Ramos (cell line): ENCODE results near the gene PLEKHS1.
"Not testable (repeated sequence)": the region's sequence is repeated elsewhere in the genome, so short reads cannot be mapped to it uniquely, and the experiment has no call there.

Source experiments
- in situ Hi-C: fragments of 300-500 bp; cut with MboI; formaldehyde crosslinking; loops from one replicate; pipeline ENCODE4 v1.14.3; 2022; ENCODE audit warnings: low sequenced_read_pairs; ENCODE audit not compliant: unreplicated experiment

PLEKHS1 gene

GRCh38 chr10:113739031-113739430 lies 12.5 kb upstream of the PLEKHS1 start:
- in situ Hi-C loops, result no loop called here

DNA sequence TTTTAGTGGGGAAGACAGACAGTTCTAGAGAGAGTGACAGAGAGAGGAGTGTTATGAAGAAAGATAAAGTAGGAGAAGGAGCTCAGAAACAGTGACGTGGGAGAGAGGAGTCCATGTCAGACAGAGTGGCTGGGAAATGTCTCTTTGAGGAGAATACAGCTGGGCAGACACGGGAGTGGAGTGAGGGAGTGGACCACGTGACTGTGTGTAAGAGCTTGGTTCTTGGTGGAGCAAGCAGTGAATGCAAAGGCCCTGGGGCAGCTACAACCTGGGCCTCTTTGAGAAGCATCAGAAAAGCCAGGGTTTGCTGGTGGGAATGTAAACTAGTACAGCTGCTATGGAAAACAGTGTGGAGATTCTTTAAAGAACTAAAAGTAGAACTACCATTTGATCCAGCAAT lies 11.9 kb upstream of the PLEKHS1 start:
- in situ Hi-C loops, result no loop called here

DNA sequence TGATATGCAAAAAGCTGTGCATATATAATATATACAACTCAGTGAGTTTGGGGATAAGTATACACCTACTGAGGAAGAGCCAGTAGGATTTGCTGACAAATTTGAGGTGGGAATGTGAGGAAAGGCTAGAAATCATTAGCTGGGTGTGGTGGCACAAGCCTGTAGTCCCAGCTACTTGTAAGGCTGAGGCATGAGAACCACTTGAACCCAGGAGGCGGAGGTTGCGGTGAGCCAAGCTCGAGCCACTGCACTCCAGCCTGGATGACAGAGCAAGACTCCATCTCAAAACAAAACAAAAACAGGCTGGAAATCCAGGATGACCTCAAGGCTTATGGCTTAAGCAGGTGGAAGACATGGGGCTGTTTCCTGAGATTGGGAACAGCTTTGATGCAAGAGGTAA lies 10.6 kb upstream of the PLEKHS1 start:
- in situ Hi-C loops, result no loop called here

DNA sequence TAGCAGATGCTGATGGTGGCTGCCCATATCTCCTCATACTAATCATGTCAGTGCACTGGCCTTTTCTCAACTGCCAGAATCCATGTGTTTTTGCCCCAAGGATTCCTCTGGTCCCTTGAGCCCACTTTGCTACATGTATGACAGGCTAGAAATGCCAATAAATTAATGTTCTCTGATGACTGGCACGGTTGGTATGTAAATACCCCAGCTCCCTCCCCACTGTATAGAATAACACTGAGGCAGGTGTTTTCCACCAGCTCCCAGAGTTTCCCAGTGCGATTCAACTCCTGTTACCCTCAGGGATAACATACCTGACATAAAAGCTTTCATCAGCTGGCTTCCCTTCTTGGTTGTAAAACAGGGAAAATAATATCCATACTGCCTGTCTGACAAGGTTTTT lies 9.0 kb upstream of the PLEKHS1 start:
- in situ Hi-C loops, result no loop called here

DNA sequence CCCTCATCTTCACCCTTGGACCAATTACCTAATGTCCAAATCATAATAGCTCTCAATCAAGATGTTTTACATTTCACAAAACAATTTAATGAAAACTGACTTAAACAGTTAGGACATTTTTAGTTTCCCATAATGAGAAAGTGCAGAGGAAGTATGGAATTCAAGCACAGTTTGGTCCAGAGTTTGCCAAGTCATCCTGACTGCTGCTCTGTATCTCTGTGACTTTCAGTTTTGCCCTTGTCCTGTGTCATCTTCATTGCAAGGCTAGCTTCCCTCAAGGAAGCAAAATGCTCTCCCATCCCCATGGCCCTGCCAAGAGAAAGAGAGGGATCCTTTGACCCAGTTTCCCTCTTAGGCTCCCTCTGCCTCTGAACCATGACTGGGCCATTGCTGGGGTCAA lies 7.9 kb upstream of the PLEKHS1 start:
- in situ Hi-C loops, result no loop called here

DNA sequence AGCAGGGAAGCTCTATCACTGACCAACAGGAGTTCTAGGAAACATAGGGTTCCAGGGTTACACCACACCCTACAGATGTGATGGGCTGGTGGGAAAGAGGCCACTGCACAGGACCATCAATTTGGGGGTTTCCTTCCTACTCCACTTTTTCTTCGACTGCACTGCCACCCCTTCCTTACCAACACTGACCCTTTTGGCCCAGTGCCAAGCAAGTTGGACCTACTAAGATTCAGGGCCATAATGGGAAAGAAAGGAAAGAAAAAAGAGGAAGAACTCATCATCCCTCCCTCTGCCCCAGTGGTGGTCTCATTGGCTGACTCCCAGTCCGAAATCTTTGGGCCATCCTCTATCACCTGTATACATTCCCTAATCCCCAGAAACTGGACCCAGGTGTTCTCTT lies 6.1 kb upstream of the PLEKHS1 start:
- in situ Hi-C loops, result no loop called here

- in situ Hi-C loops, result no loop called here
Measured at GRCh38 chr10:113746217-113746957, 5.1 kb upstream of the PLEKHS1 start.

DNA sequence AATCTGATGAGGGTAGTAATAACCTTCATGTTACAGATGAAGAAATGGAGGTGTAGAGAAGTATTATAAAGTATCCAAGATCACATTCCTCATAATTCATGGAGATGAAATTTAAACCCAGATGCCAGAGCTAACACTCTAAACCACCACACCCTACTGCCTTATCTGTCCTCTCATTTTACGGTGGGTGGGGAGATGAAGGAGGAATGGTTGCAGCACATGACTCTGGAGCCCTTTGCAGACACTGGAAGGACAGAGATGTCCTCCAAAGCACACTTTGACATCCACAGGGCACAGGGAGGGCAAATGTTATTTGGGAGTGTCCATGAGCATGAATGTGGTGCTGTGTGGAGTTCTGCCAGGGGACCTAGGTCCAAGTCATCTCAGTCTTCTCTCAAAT lies 1.1 kb downstream of the PLEKHS1 start:
- in situ Hi-C loops, result no loop called here

- in situ Hi-C loops, result no loop called here
Measured at GRCh38 chr10:113753020-113753692, 1.7 kb downstream of the PLEKHS1 start.

- in situ Hi-C loops, result no loop called here
Measured at GRCh38 chr10:113754125-113754524, 2.6 kb downstream of the PLEKHS1 start.

DNA sequence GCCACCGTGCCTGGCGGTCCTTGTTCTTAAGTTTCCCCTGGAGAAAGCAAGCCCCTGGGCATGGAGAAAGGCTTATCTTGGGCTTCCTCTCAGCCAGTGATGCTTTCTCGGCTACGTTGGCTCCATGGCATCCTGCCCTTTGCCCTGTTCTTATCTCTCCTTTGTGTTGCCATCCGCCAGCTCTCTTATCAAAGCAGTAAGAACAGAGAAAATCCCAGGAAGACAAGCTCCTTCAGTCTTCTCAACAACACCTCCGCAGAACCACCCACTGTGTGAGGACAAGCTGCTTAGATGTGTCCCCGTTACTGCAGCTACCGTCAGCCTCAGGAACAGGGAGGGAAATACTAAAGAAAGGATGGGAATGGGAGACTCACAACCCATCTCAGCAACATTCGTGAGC lies 3.3 kb downstream of the PLEKHS1 start:
- in situ Hi-C loops, result no loop called here

DNA sequence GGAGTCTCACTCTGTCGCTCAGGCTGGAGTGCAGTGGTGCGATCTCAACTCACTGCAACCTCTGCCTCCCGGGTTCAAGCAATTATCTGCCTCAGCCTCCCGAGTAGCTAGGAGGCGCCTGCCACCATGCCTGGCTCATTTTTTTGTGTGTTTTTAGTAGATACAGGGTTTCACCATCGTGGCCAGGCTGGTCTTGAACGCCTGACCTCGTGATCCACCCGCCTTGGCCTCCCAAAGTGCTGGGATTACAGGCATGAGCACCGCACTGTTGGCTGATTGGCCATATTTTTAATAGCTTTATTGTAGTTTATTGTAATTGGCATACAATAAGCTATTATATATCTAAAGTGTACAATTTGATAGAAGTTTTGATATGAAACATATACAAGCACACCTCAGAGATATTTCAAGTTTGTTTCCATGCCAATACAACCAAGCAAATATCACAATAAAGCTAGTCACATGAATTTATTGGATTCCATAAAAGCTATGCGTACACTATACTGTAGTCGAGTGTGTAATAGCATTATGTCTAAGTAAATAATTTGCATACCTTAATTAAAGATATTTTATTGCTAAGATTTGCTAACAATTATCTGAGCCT lies 5.6 kb downstream of the PLEKHS1 start:
- in situ Hi-C loops, result no loop called here

DNA sequence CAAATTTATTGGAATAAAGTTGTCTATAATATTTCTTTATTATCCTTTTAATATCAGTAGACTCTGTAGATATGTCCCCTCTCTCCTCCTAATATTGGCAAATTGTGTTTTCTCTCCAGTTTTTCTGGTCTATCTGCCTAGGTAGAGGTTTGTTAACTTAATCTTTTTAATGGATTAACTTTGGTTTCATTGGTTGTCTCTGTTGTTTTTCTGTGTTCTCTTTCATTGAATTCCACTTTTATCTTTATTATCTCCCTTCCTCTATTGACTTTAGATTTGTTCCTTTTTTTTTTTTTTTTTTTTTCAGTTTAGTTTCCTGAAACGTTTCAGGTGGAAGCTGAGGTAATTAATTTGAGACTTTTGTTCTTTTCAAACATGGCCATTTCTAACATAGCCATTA lies 10.6 kb downstream of the PLEKHS1 start:
- in situ Hi-C loops, result no loop called here

GRCh38 chr10:113764582-113764981 lies 13.1 kb downstream of the PLEKHS1 start:
- in situ Hi-C loops, result no loop called here

DNA sequence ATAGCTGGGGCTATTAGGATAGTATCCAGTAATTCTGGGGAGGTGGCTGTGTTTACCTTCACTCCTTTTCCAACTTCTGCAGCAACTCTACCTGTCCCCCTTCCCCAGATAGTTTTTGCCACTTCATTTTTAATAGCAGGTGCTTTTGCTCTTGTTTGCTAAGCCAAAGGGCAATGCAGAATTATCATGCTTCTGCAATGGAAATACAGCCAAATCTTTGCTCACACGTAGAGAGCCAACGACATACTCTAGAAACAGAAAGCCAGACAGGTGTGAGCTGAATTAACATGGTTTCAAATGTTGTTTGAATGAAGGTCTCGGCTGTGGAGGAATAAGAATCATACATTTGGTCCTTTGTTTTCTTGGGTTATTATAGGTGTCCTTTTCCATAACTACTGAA lies 14.4 kb downstream of the PLEKHS1 start:
- in situ Hi-C loops, result no loop called here

DNA sequence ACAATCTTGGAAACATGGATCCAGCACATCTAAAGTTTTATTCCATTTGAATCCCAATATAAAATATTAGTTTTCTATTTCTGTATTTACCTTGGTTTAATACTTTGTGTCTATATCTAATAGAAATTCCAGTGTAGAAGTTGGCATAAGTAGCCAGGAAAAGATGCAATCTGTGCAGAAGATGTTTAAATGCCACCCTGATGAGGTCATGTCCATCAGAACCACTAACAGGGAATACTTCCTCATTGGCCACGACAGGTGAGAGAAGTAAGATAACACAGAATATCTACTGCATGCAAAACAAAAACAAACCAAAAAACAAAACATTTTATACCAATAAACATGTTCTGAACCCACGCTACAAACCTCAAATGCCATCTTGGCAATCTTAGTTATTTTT lies 15.7 kb downstream of the PLEKHS1 start:
- in situ Hi-C loops, result no loop called here

DNA sequence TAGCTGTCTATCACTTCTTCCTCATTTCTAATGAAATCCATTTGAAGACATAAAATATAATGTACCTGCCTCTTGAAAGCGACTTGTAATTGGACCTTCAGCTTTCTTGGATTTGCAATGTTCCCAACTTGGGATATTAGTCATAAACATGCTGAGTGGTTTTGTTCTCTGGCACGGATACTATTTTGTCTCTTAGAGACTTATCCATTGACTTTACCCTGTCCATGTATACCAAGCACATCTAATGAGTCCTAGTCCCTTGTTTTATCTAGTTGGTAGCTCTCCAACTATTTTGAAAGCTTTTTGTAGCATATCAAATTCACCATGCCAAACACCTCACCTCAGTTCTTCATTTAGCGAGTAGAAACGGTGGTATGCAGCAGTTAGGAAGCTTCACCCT lies 18.9 kb downstream of the PLEKHS1 start:
- in situ Hi-C loops, result no loop called here

GRCh38 chr10:113771131-113771530 lies 19.6 kb downstream of the PLEKHS1 start:
- in situ Hi-C loops, result not testable (repeated sequence)

DNA sequence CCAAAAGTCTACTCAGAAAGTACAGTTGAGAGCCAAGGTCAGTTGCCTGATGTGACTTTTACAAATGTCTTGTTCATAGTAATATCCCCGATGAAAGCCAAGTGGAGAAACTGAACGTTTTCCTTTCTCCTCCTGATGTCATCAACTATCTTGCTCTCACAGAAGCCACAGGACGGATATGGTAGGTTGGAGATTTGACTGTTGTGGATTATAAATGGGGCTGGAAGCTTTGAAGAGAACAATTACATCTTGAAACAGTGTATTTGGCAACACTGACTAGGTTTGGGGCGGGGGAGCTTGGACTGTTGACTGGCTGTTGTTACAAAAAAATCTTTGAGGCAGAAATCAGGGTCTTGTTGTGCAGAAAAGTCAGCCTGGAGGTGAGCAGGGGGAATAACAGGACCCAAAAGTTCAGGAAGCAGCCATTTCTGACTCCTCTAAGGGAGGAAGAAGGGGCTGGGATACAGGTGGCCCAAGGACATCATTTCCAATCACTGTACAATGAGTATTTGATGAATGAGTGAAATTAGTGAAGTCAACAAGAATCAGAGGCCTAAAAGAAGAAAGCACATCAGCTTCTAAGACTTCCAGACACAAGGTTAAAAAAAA lies 24.3 kb downstream of the PLEKHS1 start:
- in situ Hi-C loops, result no loop called here

DNA sequence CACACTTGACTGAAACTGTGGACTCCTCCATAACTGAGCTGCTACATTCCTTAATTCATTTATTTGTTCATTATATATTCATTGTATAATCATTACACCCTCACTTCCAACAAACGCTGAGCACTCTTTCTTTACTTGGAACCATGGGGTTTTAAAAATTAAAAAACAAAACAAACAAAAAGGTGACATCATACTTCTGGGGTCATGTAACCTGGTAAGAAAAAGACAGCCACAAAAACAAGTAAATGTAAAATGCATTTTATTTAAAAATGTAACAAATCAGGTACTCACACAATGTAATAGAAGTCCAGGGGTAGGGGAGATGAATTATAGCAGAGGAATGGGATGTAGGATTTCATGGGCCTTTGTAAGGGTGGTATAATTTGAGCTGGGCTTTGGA lies 25.1 kb downstream of the PLEKHS1 start:
- in situ Hi-C loops, result no loop called here

DNA sequence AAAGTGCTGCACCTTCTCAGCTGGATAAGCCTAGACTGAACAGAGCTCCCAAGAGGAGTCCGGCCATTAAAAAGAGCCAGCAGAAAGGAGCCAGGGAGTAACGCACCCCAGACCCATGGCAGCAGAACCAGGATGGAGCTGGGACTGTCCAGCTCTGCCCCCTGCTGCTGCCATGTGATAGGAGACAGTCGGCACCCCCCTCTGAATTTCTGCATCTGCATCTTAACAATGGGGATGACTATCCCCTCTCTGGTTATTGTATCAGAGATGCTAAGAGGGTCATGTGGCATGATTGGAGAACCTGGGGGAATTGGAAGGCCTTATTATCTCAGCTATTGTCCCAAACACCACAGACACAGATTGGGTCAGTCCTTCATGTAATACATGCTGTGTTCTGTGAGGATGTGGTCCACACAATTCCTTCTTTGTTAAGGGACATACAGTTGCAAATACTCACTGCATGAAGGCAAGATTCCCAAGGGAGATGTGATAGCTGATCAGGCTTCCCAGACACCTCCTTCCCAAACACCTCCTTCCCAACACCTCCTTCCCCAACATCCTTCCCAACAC lies 29.3 kb downstream of the PLEKHS1 start:
- in situ Hi-C loops, result no loop called here
